GM19468 (cell line): ENCODE results near the gene RAB43.
A peak's percentile ranks its signal among the peaks of the same experiment; 100 is the strongest.
"Not testable (repeated sequence)": the region's sequence is repeated elsewhere in the genome, so short reads cannot be mapped to it uniquely, and the experiment has no call there.

Source experiments
- ATAC-seq: cut with Tn5 transposase; IDR thresholded peaks from one replicate; pipeline ENCODE4 v1.9.1; 2021; ENCODE audit warnings: mild to moderate bottlenecking, moderate library complexity, moderate number of reproducible peaks; ENCODE audit not compliant: unreplicated experiment; ENCODE audit errors: extremely low read depth

Gene RAB43

GRCh38 chr3:129121792-129122411 lies at the start of gene RAB43:
Gene RAB43 (minus strand): TSS chr3:129121804. CDS start chr3:129121489, 315 bp downstream.
- no peak for ATAC-seq

- no peak for ATAC-seq
These were observed 45.2 kb upstream of the RAB43 start for GRCh38 chr3:129166579-129167332.

- ATAC-seq: not testable (repeated sequence)
These were observed 44.0 kb upstream of the RAB43 start for GRCh38 chr3:129165594-129165993.

GRCh38 chr3:129164500-129164899 lies 42.9 kb upstream of the RAB43 start:
- no peak for ATAC-seq

GRCh38 chr3:129162729-129163579 lies 41.4 kb upstream of the RAB43 start:
- no peak for ATAC-seq

DNA sequence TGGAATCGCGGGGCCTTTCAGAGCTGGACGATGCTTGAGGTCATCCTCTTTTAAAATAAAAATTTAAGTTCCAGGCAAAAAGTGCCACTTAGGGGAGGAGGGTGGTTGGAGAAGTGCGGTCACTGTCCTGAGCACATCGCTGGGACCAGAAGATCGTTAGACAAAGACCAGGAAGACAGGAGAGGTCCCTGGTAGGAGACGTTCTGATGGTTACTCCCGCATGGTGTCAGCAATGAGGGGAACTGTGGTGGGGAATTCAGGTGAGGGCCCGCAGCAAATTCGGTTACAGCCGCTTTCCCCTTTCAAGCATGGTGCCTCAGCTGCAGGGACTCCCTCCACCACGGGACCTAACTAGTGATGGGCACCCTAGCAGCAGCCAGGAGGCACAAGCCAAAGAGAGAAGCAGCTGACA lies 40.3 kb upstream of the RAB43 start:
- no peak for ATAC-seq

DNA sequence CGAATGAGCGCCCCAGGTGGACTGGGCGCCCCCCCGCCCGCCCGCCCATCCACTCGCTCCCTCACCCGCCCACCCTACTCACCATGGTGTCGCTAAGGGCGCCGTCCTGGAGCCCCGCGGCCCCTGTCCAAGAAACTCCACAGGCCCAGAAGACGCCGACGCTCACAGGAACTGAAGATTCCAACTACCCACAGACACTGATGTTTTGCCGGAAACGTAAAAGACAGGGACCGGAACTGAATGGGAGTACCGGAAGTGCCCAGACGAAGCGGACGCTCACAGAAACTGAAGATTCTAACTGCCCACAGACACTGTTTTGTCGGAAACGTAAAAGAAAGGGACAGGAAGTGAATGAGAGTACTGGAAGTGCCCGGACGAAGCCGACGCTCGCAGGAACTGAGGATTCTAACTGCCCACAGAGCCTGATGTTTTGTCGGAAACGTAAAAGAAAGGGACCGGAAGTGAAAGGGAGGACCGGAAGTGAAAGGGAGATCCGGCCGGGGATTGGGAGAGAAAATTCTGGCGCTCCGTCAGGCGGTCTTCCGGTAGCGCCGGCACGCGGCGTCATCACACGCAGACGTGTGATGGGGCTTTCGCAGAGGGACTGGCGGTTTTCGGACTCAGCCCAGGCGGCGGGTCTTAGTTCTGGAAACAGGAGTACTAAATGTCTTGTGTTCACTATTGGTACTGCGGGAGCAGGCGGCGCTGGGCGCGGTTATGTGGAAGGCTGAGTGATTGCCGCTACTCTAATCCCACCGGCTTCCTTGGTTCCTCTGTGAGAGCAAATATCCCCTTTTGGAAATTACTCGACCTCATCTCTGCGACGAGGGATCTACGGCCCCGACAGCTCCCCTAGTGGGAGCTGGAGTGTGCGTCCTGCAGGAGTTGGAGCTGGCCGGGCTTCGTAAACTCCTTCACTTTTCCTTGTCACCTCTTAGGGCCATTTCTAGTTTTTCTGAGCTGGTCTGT lies 39.6 kb upstream of the RAB43 start, which contains the start of gene ISY1:
ISY1 (minus strand) TSS at position 173 of the 969 bp plus-strand sequence; CDS start at position 85, 88 bp downstream.
- peak; percentile 73 for ATAC-seq

DNA sequence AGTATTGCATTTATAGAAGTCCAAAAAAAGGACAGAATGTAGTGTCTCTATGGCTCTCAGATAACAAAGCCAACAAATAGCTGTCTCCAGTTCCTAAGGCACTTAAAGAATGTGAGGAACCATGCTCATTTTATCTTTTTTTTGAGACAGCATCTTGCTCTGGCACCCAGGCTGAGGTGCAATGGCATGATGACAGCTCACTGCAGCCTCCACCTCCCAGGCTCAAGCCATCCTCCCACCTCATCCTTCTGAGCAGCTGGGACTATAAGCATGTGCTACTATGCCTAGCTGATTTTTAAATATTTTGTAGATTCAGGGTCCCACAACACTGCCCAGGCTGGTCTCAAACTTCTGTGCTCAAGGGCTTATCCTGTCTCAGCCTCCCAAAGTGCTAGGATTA lies 23.2 kb upstream of the RAB43 start:
- no peak for ATAC-seq

- ATAC-seq: not testable (repeated sequence)
These were observed 19.4 kb upstream of the RAB43 start for GRCh38 chr3:129141011-129141410.

GRCh38 chr3:129139911-129140310 lies 18.3 kb upstream of the RAB43 start:
- no peak for ATAC-seq

DNA sequence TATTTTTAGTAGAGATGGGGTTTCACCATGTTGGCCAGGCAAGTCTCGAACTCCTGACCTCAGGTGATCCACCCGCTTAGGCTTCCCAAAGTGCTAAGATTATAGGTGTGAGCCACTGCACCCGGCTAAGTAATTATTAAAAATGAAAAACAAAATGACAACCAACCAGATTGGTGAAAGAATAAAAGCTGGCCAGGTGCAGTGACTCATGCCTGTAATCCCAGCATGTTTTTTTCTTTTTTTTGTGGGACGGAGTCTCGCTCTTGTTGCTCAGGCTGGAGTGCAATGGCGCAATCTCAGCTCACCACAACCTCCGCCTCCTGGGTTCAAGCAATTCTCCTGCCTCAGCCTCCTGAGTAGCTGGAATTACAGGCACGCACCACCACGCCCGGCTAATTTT lies 14.7 kb upstream of the RAB43 start:
- ATAC-seq: not testable (repeated sequence)

DNA sequence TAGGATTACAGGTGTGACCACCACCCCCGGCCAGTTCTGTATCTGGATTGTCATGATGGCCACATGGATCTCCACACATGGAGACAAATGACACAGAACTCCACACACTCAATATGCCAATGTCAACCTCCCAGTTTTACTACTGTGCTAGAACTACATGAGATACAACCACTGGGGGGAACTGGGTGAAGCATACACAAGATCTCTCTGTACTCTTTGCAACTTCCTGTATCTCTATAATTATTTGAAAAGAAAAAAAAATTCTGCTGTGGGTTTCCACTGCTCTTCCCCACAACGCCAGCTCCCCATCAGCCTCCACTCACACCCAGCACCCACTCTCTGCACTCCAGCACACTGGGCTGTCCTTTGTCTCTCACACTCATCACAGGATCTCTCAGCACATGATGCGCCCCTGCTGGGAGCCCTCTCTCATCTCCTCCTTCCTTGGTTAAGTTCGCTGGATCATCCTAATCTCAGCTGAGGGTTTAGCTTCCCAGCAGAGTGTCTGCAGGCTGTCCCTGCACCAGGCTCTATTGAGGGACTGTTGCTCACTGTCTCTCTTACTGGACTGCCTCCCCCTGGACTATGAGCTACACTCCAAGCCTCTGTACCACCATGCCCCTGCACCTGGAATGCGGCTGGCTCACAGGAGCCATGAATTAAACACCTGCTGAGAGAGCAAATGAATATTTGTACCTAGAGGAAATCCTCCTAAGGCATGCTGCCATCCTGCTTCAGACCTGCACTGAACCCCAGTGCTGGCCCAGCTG lies 10.7 kb upstream of the RAB43 start:
- no peak for ATAC-seq

- no peak for ATAC-seq
These were observed 10.0 kb upstream of the RAB43 start for GRCh38 chr3:129131465-129132088.

- ATAC-seq: no peak
These were observed 8.7 kb upstream of the RAB43 start for GRCh38 chr3:129130291-129130813.

DNA sequence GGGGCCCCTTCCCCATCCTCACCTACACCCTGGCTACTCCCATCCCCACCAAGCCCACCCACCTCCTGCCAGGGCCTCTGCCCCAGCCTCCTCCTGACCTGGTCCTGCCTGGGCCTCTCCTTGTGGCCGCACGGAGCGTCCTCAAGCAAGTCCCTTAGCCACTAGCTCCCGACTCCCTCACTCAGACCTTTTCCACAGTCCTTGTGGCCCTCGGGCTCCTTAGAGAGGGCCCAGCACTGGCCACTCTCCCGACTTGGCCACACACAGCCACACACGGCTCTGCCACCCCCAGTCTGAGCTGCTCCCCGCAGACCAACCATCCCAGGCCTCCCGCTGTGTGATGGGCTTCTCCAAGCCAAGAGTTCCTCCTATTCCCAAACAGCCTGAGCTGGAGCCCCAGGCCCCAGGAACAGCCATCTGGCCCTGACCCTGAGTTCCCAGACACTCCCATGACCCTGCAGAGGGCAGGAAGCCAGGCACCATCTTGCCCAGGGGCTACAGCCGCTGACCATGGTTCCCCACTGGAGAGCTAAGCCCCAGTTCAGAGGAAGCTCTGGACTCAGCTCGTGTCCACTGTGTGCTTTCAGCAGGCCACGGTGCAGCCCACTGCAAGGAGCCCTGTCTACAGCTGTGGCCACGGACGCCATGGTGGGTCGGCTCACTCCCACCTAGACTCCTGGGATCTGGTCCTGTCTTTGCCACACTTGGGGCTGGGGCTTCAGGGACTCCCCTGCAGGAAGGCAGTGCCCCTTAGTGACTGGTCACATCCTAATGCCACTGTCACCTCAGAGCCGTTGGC lies 7.0 kb upstream of the RAB43 start:
- ATAC-seq: no peak

DNA sequence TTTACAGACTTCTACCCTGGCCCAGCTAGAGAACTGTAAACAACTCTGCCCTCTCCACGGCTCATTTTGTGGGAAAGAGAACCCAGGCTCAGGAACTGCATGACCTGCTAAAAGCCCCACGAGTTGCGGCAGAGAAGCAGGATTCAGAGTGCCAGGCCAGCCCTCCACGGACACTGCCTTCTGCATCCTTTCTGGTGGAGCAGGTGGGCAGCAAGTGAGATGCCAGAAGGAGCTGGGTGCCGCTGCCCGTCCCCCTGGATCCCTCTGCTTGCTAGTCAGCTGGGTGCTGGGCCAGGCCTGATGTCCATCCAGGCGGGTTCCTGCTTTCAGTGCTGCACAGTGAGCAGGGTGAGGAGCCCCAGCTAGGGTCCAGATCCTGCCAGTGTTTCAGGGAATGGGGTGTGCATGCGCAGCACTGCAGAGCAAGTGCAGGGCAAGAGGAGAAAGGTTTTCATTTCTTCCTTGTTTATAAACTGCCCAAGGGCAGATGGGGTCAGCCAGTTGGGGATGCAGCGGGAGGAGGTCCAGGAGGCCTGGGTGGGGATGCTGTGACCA lies 5.2 kb upstream of the RAB43 start:
- no peak for ATAC-seq
